Activated naive CD8-positive, alpha-beta T cell (primary cell): ENCODE results near the gene PRDM16.

Experiments
- H3K27ac Mint-ChIP-seq: one replicate; pipeline ENCODE4 v1.8.0; 2021; ENCODE audit warnings: mixed read lengths
- H3K27me3 Mint-ChIP-seq: one replicate; pipeline ENCODE4 v1.8.0; 2021; ENCODE audit warnings: mixed read lengths
- H3K36me3 Mint-ChIP-seq: one replicate; pipeline ENCODE4 v1.8.0; 2021; ENCODE audit warnings: mixed read lengths
- H3K4me1 Mint-ChIP-seq: one replicate; pipeline ENCODE4 v1.8.0; 2021; ENCODE audit warnings: low read depth, mixed read lengths
- H3K4me3 Mint-ChIP-seq: one replicate; pipeline ENCODE4 v1.8.0; 2021; ENCODE audit warnings: mild to moderate bottlenecking, mixed read lengths
- H3K9me3 Mint-ChIP-seq: one replicate; pipeline ENCODE4 v1.8.0; 2021; ENCODE audit warnings: low read depth, mixed read lengths

The PRDM16 gene

GRCh38 chr1:3483380-3483779, 414.4 kb downstream of the PRDM16 start:
- H3K36me3 Mint-ChIP-seq = no peaks in the 10 kb centered on the region
- peaks cover 6% of the 10 kb centered on the region for H3K9me3 Mint-ChIP-seq
- peaks cover 2% of the 10 kb centered on the region for H3K27me3 Mint-ChIP-seq
- peaks cover 2% of the 10 kb centered on the region for H3K4me1 Mint-ChIP-seq
- no peak overlapping the region for H3K4me3 Mint-ChIP-seq
- H3K27ac Mint-ChIP-seq = no peak overlapping the region

- H3K27me3 Mint-ChIP-seq = peaks cover 2% of the 10 kb centered on the region
- peaks cover 2% of the 10 kb centered on the region for H3K4me1 Mint-ChIP-seq
- H3K27ac Mint-ChIP-seq = no peak overlapping the region
- H3K36me3 Mint-ChIP-seq = peaks cover 2% of the 10 kb centered on the region
- no peak overlapping the region for H3K4me3 Mint-ChIP-seq
- peaks cover 11% of the 10 kb centered on the region for H3K9me3 Mint-ChIP-seq
These were observed 414.9 kb downstream of the PRDM16 start for GRCh38 chr1:3483801-3484444.

DNA sequence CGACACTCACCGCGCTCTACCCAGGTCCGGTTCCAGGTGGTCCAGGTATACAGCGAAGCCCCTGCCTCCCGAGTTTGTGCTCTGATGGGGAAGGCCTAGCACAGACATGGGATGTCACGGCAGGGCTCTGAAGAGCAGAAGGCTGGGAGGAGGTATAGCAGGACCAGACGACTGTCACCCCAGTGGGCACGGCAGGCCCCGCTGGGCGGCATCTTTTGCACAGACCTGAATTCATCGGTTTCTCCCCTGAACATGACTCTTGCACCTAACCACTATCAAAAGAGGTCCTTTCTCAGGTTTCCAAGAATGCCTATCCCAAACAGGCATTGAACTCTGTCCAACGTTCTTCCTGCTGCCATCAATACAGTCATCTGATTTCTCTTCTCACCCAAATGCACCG, 416.0 kb downstream of the PRDM16 start:
- Mint-ChIP-seq H3K36me3 (peaks cover 2% of the 10 kb centered on the region), H3K27me3 (peaks cover 2% of the 10 kb centered on the region), H3K4me1 (peaks cover 2% of the 10 kb centered on the region), H3K4me3 (no peak overlapping the region), H3K9me3 (peaks cover 13% of the 10 kb centered on the region), H3K27ac (no peak overlapping the region)
